ENCODE results near the gene FAM3C.

The FAM3C gene

DNA sequence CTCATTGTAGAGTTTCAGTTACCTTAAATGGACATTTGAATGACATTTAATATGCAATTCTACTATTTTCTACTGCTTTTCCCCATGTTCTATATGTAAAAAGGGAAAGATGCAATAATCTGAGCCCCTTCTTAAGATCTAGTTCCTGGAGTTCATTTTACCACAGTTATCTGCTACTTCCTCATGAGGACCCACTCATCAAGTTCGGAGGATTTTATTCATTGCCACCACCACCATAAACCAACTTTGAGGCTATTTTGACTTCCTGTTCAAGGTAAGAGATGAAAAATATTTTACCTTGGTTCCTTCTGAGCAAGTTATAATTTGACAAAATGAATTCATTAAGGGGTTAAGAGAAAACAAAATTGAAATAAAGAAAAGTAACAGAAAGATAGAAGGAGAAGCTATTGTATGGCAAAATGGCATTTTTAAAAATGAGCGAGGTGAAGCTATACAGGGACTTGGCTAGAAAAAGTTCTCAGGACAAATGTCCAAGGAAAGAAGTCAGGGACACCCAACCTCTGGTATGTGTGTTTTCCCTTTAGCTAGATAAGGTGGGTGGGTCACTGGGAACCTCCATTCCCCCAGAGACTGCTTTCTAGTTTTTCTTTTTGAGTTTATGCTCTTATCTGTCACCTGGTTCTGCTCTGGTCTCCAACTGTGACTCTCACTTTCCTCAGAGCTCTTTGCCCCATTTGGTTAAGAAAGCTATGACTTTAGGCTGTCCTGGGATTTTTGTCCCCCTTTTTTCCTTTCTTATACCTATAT, 14.9 kb upstream of the FAM3C start:
- no peak for DNase-seq (ENCODE audit: low read depth, low spot score)

GRCh38 chr7:121406944-121407343, 10.8 kb upstream of the FAM3C start:
- DNase-seq (ENCODE audit: low read depth, low spot score), result no peak

- DNase-seq (ENCODE audit: low read depth, low spot score), result no peak
These were observed 10.4 kb upstream of the FAM3C start for GRCh38 chr7:121406461-121406860.

DNA sequence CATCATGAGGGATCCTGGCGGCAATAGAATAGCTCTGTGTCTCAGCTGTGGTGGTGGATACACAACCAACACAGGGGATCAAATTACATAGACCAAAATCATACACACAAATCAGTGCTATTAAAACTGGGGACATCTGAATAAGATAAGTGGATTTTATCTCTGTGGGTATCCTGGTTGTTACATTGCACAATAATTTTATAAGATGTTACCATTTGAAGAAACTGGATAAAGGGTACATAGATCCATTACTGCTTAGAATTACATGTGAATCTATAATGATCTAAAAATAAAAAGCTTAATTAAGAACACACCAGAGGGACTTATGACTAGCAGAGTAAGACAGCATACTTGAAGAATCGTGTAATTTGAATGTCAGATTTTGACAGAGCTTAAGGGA, 8.2 kb upstream of the FAM3C start:
- DNase-seq (ENCODE audit: low read depth, low spot score), result no peak

DNA sequence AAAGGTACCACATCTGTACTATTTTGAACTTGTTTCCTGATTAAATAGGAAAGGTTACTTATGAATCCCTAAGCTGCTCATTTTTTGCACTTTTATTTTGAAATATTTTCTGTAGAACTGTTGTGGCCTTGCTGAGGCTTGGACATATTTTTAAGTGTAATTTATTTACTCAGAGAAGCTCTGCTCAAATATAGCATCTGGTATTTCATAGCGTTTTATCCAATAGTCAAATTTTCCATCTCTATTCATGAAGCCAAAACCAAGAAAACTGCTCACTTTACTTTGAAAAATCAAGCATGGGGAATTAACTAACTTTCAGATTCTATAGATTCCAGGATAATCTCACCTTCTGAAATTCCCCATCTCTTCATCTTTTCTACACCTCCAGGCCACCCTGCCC, 6.6 kb upstream of the FAM3C start:
- no peak for DNase-seq (ENCODE audit: low read depth, low spot score)

DNA sequence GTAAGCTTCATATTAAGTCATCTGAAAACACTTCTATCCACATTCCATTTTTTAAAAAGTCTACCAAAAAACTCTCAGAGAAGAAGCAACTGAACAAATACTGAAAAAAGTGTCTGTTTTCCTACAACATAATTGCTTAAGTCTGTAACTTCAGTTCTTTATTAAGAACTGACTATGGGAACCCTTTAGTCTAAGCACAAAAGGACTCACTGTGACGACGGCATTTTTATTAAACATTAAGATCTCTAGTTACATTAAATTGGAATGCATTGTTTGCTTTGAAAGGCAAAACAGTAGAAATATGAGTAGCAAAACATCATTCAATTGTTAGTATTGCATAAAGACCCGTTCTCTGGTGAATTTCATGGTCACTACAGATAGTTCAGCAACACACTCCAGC, 5.8 kb upstream of the FAM3C start:
- no peak for DNase-seq (ENCODE audit: low read depth, low spot score)

DNA sequence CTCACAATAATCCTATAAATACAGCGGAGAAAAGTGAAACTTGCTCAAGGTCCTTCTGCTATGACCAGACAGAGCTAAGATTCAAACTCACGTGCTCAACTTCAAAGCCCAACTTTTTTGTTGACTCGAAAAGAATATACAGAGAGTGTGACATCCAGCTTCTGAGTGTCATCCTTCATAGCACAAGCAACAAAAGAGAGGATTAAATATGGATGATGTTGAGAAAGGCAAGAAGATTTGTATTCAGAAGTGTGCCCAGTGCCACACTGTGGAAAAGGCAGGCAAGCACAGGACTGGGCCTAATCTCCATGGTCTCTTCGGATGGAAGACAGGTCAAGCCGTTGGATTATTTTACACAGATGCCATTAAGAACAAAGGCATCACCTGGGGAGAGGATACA, 2.1 kb upstream of the FAM3C start:
- no peak for DNase-seq (ENCODE audit: low read depth, low spot score)

- no peak for DNase-seq (ENCODE audit: low read depth, low spot score)
These were observed 1.7 kb upstream of the FAM3C start for GRCh38 chr7:121397822-121398221.

DNA sequence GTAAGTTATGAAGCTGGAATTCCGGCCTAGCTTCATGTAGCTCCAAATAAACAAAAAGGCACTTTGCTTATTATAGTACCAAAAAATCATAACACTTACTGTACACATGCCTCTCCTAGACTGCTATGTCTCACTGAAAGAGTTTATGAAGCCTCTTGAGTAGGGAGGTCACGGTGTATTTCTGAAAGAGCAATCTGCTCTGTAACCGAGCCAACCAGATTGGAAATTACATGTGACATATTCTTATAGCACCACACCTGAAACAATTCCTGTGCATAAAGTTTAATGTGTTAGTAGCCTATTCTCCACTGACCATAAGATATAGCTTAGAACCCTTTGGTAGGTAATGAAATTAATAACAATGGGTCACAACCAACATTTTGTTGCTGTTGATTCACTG, 1.3 kb upstream of the FAM3C start:
- DNase-seq (ENCODE audit: low read depth, low spot score), result no peak

- DNase-seq (ENCODE audit: low read depth, low spot score), result peak; percentile 10
These were observed 581 bp downstream of the FAM3C start for GRCh38 chr7:121395494-121395960.

DNA sequence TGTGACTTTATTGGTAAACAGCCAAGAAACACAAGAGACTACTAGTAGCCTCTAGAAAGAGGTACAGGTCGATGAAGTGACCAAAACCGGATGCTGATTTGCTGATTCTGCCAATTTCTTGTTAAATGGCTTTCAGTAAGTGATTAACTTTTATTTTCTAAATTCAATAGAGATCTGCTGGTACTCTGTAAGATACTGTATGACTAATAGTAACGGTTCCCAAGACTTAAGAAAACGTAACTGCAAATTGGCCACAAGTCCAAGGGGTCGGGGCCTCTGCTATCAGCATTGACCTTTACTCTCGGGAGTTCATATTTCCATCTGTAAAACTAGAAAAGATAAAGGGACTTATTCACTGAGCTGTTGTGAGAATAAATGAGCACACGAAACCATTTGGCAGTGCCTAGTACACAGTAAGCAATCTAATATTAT, 1.4 kb downstream of the FAM3C start:
- DNase-seq (ENCODE audit: low read depth, low spot score), result no peak

DNA sequence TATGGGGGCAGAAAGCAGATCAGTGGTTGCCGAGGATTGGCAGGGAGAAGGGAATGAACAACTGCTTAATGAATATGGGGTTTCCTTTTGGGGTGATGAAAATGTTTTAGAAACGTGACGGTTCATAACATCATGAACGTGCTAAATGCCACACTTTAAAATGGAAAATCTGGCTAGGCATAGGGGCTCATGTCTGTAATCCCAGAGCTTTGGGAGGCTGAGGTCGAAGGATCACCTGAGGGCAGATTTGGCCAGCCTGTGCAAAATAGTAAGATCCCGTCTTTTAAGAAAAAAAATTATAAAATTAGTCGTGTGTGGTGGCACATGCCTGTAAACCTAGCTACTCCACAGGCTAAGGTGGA, 3.1 kb downstream of the FAM3C start:
- no peak for DNase-seq (ENCODE audit: low read depth, low spot score)

GRCh38 chr7:121392277-121393004, 3.7 kb downstream of the FAM3C start:
- no peak for DNase-seq (ENCODE audit: low read depth, low spot score)

DNA sequence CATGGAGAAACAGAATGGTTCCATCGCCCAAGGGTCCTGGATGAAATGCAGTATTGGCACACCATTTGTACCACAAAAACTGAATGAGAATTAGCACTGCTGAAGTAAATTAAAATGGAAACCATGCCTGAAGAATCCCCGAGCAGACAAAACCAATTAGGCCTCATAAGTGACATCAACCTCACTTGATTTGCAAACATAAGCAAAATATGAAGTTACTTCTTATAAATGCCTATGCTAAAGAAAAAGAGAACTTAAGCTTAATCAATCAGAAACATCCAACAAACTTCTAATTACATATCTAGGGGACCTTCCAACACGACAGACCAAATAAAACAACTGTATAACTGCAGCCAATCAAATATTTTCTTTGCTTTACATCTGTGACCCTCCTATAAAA, 4.4 kb downstream of the FAM3C start:
- no peak for DNase-seq (ENCODE audit: low read depth, low spot score)

GRCh38 chr7:121390617-121391016, 5.5 kb downstream of the FAM3C start:
- DNase-seq (ENCODE audit: low read depth, low spot score), result no peak

GRCh38 chr7:121390109-121390508, 6.0 kb downstream of the FAM3C start:
- no peak for DNase-seq (ENCODE audit: low read depth, low spot score)

DNA sequence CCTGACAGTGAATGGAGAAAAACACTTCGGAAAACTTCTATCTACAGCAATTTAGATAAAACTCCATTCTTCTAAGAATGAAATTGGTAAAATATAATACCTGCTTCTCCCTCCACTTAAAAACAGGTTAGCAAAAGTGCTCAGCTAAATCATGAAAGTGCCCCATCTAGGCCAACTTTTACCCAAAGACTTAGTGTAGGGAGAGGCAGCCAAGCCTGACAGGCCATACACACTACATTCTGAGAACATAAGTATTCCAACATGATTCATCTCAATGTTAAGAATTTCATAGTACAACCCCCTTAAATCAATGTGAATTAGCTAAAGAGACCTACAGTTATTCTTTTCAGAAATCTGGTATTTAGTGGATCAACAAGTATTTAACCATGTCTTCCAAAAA, 7.2 kb downstream of the FAM3C start:
- no peak for DNase-seq (ENCODE audit: low read depth, low spot score)

GRCh38 chr7:121385800-121386179, 10.3 kb downstream of the FAM3C start:
- no peak for DNase-seq (ENCODE audit: low read depth, low spot score)

GRCh38 chr7:121385056-121385799, 10.9 kb downstream of the FAM3C start:
- DNase-seq (ENCODE audit: low read depth, low spot score), result no peak

- DNase-seq (ENCODE audit: low read depth, low spot score), result no peak
These were observed 11.8 kb downstream of the FAM3C start for GRCh38 chr7:121384265-121384664.

GRCh38 chr7:121383235-121383910, 12.7 kb downstream of the FAM3C start:
- no peak for DNase-seq (ENCODE audit: low read depth, low spot score)

DNA sequence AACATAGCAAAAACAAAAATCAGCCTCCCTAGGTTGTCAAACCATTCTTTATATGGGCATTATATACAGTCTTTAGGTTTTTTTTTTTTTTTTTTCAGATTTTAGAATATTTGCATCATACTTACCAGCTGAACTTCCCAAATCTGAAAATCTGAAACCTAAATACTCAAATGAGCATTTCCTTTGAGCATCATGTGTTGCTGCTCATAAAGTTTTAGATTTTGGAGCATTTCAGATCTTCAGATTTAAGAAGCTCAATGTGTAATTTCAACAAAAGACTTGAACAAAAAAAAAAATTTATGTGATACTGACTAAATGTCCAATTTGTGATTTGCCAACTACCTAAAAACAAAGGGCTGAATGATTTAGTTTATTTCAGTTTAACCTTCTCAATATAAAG, 13.6 kb downstream of the FAM3C start:
- no peak for DNase-seq (ENCODE audit: low read depth, low spot score)

All from activated CD4-positive, CD25-positive, alpha-beta regulatory T cell treated with anti-CD3 and anti-CD28 coated beads, Interleukin-2, amount 50 U/mL, for 16 hours (primary cell).